Ovary (tissue), 3 donors: Measurements from ENCODE around the gene SLCO2B1.

Experiments
- CTCF ChIP-seq, 3 donors: fragments of 450-650 bp in 2 of 3; fragments of 200-600 bp in 1 of 3; IDR thresholded peaks; one replicate each; pipeline versions ENCODE4 v1.5.1 to v1.8.0; 2016 to 2022; ENCODE audit warnings: antibody characterized with exemption in 3 of 3, mild to moderate bottlenecking in 1 of 3
- POLR2A ChIP-seq: fragments of 450-650 bp; IDR thresholded peaks from one replicate; pipeline ENCODE4 v1.6.1; 2017; ENCODE audit warnings: antibody characterized with exemption, mild to moderate bottlenecking, moderate library complexity
- donor health status: DM: no; HTN: no; CAD: no.

- TF ChIP-seq CTCF (IDR thresholded peaks at IDR 0.05) (no peak), POLR2A (no peak)
These were observed 32.3 kb upstream of the SLCO2B1 start for GRCh38 chr11:75118577-75118976.
